ENCODE measurements around the gene ABHD14A.

- TF ChIP-seq POLR2AphosphoS5 (IDR thresholded peaks at IDR 0.05; ENCODE audit: low read depth, low read length) = peak; percentile 22; the same call in 1 of the 2 replicates
- TF ChIP-seq CTCF (IDR thresholded peaks at IDR 0.05) = no peak
- no peak for TF ChIP-seq SIN3A (IDR thresholded peaks at IDR 0.05; ENCODE audit: borderline replicate concordance, low read depth, low read length)
- TF ChIP-seq EZH2phosphoT487 (IDR thresholded peaks at IDR 0.05; ENCODE audit: borderline replicate concordance, low read depth) = no peak
Observed at GRCh38 chr3:52029053-52029452, 54.2 kb downstream of the ABHD14A start.

Data from SK-N-SH (cell line).